Stimulated activated CD8-positive, alpha-beta memory T cell treated with anti-CD3 and anti-CD28 coated beads, Interleukin-4, amount 100 ng/mL, for 24 hours (primary cell): ENCODE results near the gene CACNA2D3.

Experiments used
- DNase-seq: peaks from one replicate; pipeline ENCODE4 v3.0.0-alpha.2; 2020; ENCODE audit warnings: low read depth

The CACNA2D3 gene

DNA sequence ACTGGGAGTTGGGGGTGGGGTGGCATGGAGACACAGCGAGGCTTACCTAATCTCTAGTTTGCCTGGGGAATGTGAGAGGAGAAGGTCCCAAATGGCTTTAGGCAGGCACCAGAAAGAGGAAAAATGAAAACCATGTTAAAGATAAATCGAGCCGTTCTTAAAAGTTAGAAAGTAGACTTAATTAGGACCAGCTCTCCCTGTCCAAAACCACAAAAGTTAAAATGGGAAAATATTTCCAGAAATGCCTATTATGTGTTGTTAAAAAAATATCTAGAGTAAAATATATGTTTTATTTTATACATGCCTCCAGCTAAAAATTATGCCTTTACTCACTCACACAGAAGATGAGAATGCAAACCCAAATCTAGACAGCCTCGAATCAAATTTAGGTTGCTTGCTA lies 755.4 kb downstream of the CACNA2D3 start:
- DNase-seq: no peak

DNA sequence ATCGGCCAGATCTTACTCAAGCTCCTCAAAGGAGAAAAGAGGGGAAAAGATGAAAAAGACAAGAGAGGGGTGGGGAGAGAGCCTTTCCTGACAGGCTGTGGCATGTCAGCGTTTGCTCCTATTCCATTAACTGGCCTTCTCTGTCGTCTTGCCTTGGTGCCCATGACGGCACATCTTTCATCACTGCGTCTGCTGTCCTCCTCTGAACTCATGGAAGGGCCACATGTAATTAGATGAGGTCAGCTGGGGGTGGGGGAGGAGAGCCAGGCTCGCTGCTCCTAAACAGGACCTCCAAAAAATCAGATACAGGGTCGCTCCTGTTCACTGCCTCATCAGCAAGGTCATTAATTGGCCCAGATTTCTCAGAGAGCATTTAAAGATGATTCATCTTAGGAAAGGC lies 755.8 kb downstream of the CACNA2D3 start:
- no peak for DNase-seq

- no peak for DNase-seq
Measured at GRCh38 chr3:54882129-54882833, 759.9 kb downstream of the CACNA2D3 start.

DNA sequence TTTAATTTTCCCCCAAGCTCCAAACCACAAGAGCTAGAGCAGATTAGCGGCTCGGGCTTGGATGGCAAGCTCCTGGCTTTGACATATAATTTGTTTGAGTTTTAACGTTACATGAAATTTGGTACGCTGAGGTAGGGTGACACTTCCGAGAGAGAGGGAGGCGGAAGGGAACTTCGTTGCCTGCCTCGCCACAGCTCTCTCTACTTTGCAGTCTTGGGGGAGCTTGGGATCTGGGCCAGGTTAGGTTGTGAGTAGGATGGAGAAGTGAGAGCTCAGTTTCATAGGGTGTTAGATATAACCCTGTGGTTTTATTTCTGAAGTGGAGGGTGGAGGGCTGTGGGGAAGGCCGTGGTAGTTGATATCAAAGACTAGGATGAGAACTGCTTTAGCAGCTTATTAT lies 765.8 kb downstream of the CACNA2D3 start:
- no peak for DNase-seq

GRCh38 chr3:54888873-54889272 lies 766.5 kb downstream of the CACNA2D3 start:
- no peak for DNase-seq

- DNase-seq: no peak
Measured at GRCh38 chr3:54889731-54890130, 767.4 kb downstream of the CACNA2D3 start.

GRCh38 chr3:54891540-54891897 lies 769.2 kb downstream of the CACNA2D3 start:
- DNase-seq: no peak

DNA sequence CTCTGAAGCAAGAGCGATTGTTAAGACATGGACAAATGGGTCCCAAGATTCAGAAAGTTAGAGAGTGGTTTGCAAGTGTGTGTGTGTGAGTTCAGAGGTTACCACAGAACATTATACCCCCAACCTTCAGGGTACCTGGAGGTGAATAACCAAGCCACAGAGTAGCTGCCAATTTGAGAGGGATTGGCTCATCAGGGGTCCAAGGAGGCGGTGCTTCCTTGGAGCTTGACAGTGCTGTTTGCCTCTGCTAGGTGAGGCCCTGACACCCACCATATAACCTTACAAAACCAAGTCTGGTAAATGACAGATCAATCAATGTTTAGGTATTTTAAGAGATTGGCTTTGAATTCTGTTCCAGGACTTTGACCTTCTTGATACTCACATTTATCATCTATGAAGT lies 769.8 kb downstream of the CACNA2D3 start:
- no peak for DNase-seq

- no peak for DNase-seq
Measured at GRCh38 chr3:54895613-54896012, 773.3 kb downstream of the CACNA2D3 start.

- no peak for DNase-seq
Measured at GRCh38 chr3:54897028-54897711, 774.8 kb downstream of the CACNA2D3 start.

DNA sequence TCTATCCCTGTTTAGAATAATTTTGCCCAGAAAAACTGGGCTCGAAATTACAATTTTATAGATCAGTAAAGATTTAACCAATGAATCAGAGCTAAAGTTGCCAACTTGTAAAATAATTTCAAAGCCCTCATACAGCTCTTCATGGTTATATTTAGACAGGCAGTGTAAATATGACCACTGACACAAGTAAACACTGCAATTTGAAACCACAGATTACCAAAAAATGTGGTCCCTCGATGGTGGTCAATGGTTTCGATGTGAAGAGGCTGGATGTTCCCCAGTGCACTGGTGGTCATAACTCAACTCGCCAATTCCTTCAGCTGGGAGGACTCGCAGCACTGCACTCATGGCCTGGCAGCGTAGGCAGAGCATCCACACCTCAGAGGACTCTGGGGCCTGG lies 776.9 kb downstream of the CACNA2D3 start:
- no peak for DNase-seq

DNA sequence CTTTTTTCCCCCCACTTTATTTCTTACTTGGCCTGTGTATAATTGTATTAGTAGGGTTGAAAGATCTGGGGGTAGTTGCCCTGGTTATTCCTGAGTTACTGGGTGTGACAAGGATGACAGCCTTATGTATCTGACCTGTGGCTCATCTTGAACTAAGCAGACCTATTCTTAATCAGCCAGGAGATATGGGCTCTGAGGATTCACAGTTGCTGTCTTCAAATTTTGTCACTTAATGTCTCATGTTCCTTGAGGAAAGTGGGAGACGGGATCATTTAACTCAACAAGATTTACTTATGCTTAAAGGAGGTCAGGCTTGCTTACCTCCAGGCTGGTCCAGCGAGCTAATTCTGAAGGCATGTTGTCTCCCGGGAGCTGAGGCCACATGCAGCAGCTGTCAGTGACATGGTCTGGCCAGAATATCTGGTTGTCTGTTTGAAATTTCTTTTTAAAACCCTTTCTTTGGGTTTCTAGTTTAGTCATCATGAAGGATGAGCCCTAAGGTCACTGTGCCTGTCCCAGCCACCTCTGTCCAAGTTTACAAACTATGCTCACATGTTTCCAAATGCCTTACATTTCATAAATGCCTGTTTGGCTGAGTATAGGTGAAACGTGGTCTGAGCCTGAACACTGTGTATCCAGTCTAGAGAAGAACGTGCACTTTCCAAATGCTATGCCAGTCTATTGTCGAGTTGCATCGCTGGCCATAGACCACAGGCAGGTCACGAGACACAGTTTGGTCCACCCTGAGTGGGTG lies 778.7 kb downstream of the CACNA2D3 start:
- DNase-seq: no peak

DNA sequence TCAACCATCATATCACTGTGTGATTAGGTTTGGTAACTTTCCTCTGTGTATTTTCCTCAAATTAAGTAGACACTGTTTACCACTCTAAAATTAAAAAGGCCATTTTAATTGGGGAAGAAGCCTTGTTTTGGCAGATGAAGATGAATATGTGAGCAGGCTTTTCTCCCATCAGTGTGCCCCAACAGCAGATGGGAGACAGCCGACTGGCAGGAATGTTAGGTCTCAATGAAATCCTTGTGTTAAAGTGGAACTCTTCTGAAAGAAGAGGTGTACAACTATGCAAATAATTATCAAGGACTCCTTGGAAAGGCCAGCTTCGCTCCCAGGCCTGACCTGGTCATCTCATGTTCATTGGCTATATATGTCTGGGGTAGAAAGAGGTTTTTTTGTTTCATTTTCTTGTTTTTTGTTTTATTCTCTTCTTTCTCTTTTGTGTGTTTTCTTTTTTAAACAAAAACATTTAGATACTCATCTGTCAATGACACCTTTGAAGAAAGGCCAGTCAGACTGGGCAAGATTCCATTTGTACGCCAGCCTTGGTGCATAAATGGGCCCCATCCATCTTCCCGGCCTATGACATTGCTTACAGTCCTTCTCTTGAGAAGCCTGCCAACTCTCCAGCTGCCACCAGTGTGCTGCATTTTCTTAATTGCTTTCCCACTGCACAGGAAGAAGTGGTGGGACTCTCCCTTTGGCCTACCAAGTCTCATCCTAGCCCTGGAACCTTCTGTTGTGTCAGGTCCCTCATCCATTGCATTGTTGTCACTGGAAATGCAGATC lies 779.7 kb downstream of the CACNA2D3 start:
- no peak for DNase-seq

DNA sequence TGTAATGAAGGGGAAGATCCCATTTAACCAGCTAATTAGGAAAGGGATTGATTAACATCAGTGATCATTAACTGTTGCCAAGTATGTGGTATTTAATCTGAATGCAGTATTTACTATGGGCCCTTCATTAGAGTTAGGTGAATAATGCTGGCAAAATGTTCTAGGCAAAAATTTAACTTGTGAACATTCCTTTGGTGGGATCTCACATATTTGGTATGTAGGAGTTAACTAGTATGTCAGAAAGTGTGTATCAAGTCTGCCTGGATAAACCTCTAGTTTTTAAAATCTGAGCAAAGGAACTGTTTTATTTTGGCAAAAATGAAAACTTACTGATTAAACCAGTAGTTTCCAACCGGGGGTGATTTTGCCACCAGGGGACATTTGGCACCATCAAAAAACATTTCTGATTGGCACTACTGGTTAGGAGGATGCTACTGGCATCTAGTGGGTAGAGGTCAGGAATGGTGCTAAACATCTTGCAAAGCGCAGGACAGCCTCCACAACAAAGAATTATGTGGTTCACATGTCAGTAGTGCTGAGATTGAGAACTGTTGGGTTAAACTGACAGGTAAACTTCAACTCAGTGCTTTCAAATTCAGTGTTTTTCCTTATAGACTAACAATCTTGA lies 783.0 kb downstream of the CACNA2D3 start:
- no peak for DNase-seq

DNA sequence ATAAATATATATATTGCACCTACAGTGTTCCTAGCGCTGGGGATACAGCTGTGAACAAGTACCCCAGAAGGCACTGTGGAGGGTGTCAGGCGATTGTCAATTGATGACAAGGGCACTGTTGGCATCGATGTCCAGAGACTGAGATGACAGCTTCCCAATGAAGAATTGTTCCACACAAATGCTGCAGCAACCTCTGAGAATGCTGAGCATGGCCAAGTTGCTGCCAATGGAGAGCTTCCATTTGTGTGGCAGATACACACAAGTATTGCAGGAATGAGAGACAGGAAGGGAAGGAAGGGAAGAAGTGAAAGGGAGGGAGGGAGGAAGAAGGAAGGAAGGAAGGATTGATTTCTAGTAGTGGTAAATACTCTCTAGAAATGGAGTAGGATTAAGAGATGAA lies 783.6 kb downstream of the CACNA2D3 start:
- no peak for DNase-seq

DNA sequence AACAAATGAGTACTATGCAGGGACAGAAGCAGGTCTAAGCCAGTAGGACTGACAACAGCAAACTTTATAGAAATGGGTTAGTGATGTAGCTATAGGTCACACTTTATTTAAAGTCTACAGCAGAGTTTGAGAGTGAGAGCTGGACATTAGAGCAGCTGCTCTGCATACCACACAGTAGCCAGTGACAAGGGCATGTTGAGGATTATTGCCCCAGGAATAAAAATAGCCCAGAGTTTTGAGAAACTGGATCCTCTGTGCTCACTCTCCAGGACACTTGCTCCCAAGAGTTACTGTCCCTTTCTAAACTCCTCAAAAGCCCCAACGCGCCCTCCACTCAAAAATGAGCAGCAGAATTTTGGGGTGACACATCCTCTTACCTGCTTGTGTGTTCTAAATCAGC lies 784.4 kb downstream of the CACNA2D3 start:
- no peak for DNase-seq

DNA sequence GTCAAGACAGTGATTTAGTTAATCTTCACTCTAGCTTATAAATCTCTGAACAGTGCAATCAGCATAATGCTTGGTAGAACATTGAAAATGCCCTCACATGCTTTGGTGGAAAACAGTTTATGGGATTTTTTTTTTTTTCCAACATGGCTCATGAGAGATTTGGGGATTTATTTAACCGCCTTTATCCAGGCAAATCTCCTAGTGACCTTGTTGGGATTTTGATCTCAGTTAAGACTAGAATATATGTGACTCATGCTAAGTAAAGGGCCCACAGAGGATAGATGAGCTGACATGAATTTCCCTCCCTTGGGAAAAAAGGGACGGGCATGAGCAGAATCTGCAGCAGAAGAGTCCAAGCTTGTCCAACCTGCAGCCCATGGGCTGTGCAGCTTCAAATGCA lies 786.8 kb downstream of the CACNA2D3 start:
- DNase-seq: no peak

DNA sequence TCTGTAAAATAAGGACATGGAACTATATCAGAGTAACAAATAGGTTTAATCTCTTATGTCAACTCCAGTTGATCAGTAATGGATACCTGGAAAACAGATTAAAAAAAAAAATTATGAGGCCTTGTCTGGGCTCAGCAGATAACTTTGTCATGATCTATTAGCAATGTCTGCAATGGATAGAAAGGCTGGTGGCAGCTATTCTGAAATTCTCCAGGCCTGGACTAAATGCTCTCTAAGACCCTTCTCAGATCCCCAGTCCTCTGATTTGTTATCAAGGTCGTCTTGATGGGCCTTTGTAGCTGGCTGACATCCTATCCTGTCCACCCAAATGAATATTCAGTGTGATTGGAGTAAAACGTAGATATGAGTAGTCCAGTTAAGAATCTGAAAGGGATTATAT lies 791.8 kb downstream of the CACNA2D3 start:
- DNase-seq: no peak

- DNase-seq: no peak
Measured at GRCh38 chr3:54915181-54915580, 792.8 kb downstream of the CACNA2D3 start.

- DNase-seq: no peak
Measured at GRCh38 chr3:54915976-54916375, 793.6 kb downstream of the CACNA2D3 start.

- DNase-seq: no peak
Measured at GRCh38 chr3:54916732-54917131, 794.4 kb downstream of the CACNA2D3 start.

DNA sequence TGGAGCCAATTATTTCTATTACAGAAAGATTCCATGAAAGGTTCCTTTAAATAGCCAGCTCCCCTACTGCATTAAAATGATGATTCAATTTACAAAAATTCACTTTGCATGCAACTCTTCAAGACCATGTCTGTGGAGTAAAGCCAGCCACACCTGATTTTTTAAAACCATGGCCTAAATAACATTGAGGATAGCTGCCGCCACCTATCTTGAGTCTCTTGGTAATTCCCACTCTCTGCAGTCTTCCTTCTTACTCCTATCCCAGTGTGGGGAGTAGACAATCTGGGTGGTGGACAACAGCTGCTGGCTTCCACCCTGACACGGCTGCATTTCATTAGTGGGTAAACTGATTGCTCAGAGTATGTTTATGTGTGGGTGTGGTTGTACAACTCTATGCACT lies 794.8 kb downstream of the CACNA2D3 start:
- no peak for DNase-seq
